Body of pancreas (tissue), 4 donors: ENCODE data around the gene TENM3. TPM values are rescaled to one million over a fixed set of nuclear protein-coding genes. Genes with fewer than 3 reads are reported as not detected.

ENCODE experiments used
- ATAC-seq: fragments of 150-250 bp; one replicate; pipeline ENCODE4 v1.9.1; 2016
- DNase-seq, 4 donors: peaks; one replicate each; pipeline ENCODE4 v3.0.0-alpha.2; 2019
- H3K27ac ChIP-seq, 4 donors: fragments of 200-600 bp; sonication (generic); 1 replicate in 3 of 4; 2 replicates in 1 of 4; pipeline versions ENCODE4 v1.5.1 to v1.6.1; 2016 to 2019; ENCODE audit warnings: mild to moderate bottlenecking in 1 of 4, mixed read lengths in 1 of 4, moderate library complexity in 1 of 4
- H3K27me3 ChIP-seq, 2 donors: fragments of 200-600 bp; sonication (generic); one replicate each; pipeline ENCODE4 v1.6.0; 2016; ENCODE audit warnings: mild to moderate bottlenecking in 1 of 2
- H3K36me3 ChIP-seq, 2 donors: fragments of 200-600 bp; sonication (generic); replicated peaks in 1 of 2; 2 replicates each; pipeline ENCODE4 v1.5.1; 2016; ENCODE audit warnings: low read depth in 2 of 2; ENCODE audit not compliant: insufficient read depth in 1 of 2
- H3K4me1 ChIP-seq: fragments of 200-600 bp; sonication (generic); one replicate; pipeline ENCODE4 v1.6.0; 2016
- H3K4me3 ChIP-seq, 2 donors: fragments of 200-600 bp; sonication (generic); 1 replicate in 1 of 2; 2 replicates in 1 of 2; pipeline ENCODE4 v1.5.1; 2016 to 2019
- H3K9me3 ChIP-seq, 3 donors: fragments of 200-600 bp; sonication (generic); 1 replicate in 2 of 3; 2 replicates in 1 of 3; pipeline ENCODE4 v1.5.1; 2016
- POLR2A ChIP-seq, 3 donors: fragments of 450-650 bp; IDR thresholded peaks; one replicate each; pipeline ENCODE4 v1.6.1; 2016; ENCODE audit warnings: antibody characterized with exemption in 3 of 3, mild to moderate bottlenecking in 2 of 3
- WGBS, 2 donors: methylation state at CpG; one replicate each; pipeline ENCODE4 v1.1.5; 2017; 5-methylcytosine and 5-hydroxymethylcytosine counted together
- intact Hi-C: fragments of 100-400 bp; cut with DNase I; formaldehyde crosslinking; loops from one replicate; pipeline ENCODE4 v1.15.1; 2023
- total RNA-seq, 2 donors: library from RNA; depleted of rRNA; stranded (reverse); fragments of >200 nt; gene quantifications; one replicate each; pipeline ENCODE4 v1.1.0, GENCODE V29; 2016
- TF ChIP-seq, protein P1 (sequence below), 7 experiments: fragments of 450-650 bp in 4 of 7; fragments of 200-600 bp in 3 of 7; sonication (generic) in 3 of 7; IDR thresholded peaks; one replicate each; pipeline ENCODE4 v1.5.1; 2016 to 2019; ENCODE audit warnings: antibody characterized with exemption in 7 of 7

The TENM3 gene
- total RNA-seq, 2 donors from 2014 or later = 2.3 to 9.6 TPM

GRCh38 chr4:182533964-182534363, 290.8 kb downstream of the TENM3 start:
- Histone ChIP-seq H3K4me3 (no peak overlapping the region), H3K9me3 (no peaks in the 10 kb centered on the region), H3K27me3 (no peaks in the 10 kb centered on the region), H3K4me1 (no peaks in the 10 kb centered on the region), H3K27ac (no peak overlapping the region), H3K36me3 (no peaks in the 10 kb centered on the region)
- WGBS, 2 donors = 19 to 33% methylated on average over 1 of the region's 1 CpG
- no peak for TF ChIP-seq POLR2A (IDR thresholded peaks at IDR 0.05)
- TF ChIP-seq, protein P1, sequence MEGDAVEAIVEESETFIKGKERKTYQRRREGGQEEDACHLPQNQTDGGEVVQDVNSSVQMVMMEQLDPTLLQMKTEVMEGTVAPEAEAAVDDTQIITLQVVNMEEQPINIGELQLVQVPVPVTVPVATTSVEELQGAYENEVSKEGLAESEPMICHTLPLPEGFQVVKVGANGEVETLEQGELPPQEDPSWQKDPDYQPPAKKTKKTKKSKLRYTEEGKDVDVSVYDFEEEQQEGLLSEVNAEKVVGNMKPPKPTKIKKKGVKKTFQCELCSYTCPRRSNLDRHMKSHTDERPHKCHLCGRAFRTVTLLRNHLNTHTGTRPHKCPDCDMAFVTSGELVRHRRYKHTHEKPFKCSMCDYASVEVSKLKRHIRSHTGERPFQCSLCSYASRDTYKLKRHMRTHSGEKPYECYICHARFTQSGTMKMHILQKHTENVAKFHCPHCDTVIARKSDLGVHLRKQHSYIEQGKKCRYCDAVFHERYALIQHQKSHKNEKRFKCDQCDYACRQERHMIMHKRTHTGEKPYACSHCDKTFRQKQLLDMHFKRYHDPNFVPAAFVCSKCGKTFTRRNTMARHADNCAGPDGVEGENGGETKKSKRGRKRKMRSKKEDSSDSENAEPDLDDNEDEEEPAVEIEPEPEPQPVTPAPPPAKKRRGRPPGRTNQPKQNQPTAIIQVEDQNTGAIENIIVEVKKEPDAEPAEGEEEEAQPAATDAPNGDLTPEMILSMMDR (IDR thresholded peaks at IDR 0.05) = no peak
- intact Hi-C loops = no loop called here
- ATAC-seq (no peak), DNase-seq (no peak)

DNA sequence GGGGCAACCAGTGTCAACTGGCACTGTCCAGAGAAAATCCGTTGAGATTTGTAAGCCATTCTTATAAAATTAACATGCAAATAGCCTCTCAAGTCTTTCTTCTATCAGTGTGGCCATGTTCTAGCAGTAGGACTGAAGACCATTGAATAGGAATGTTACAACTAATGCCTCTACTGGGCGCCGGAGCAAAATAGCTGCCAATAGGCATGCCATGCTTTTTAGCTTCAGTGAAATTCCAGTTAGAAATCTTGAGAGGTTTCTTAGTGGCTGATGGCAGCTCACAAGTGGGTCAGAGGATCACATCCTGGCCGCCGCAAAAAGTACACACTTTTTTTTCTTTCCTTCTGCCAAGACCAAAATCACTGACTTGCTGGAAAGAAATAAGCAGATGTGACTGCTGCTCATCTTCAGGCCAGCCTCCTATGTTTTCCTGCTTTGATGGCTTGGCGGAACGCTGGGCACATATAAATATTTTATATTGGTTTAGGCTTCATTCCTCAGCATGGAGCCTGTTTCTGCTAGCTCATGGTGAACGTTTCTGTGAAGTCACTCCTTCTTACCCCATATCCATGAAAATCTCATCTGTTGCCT, 293.1 kb downstream of the TENM3 start:
- Histone ChIP-seq H3K36me3 (no peaks in the 10 kb centered on the region), H3K4me1 (no peaks in the 10 kb centered on the region), H3K9me3 (no peaks in the 10 kb centered on the region), H3K4me3 (no peak overlapping the region), H3K27ac (no peak overlapping the region), H3K27me3 (no peaks in the 10 kb centered on the region)
- 70 to 73% methylated on average over 8 of the region's 8 CpGs for WGBS, 2 donors
- intact Hi-C loops = no loop called here
- ATAC-seq = no peak
- TF ChIP-seq, protein P1 (IDR thresholded peaks at IDR 0.05) = no peak
- no peak for TF ChIP-seq POLR2A (IDR thresholded peaks at IDR 0.05)
- DNase-seq = no peak

GRCh38 chr4:182537031-182537795, 294.0 kb downstream of the TENM3 start:
- H3K9me3 ChIP-seq = no peaks in the 10 kb centered on the region
- ATAC-seq (no peak), DNase-seq (no peak)
- intact Hi-C loops = no loop called here
- WGBS, 2 donors = 36 to 38% methylated on average over 10 of the region's 10 CpGs
- H3K4me3 ChIP-seq = no peak overlapping the region
- TF ChIP-seq, protein P1 (IDR thresholded peaks at IDR 0.05) = no peak
- no peak for TF ChIP-seq POLR2A (IDR thresholded peaks at IDR 0.05)
- H3K36me3 ChIP-seq = no peaks in the 10 kb centered on the region
- H3K27ac ChIP-seq = no peak overlapping the region
- no peaks in the 10 kb centered on the region for H3K27me3 ChIP-seq
- H3K4me1 ChIP-seq = no peaks in the 10 kb centered on the region

- TF ChIP-seq, protein P1 (IDR thresholded peaks at IDR 0.05) = no peak
- no peak for TF ChIP-seq POLR2A (IDR thresholded peaks at IDR 0.05)
- H3K27ac ChIP-seq = no peak overlapping the region
- 49 to 59% methylated on average over 4 of the region's 4 CpGs for WGBS, 2 donors
- H3K4me3 ChIP-seq = no peak overlapping the region
- H3K9me3 ChIP-seq = no peaks in the 10 kb centered on the region
- DNase-seq = no peak
- H3K27me3 ChIP-seq = no peaks in the 10 kb centered on the region
- H3K4me1 ChIP-seq = no peaks in the 10 kb centered on the region
- H3K36me3 ChIP-seq = no peaks in the 10 kb centered on the region
- intact Hi-C loops = no loop called here
- ATAC-seq = no peak
Measured at GRCh38 chr4:182538031-182538430, 294.8 kb downstream of the TENM3 start.
